HG02571 (cell line): ENCODE results near the gene VAC14.

Experiments used
- ATAC-seq: cut with Tn5 transposase; IDR thresholded peaks from one replicate; pipeline ENCODE4 v1.9.1; 2021; ENCODE audit warnings: mild to moderate bottlenecking, moderate library complexity; ENCODE audit not compliant: unreplicated experiment

The VAC14 gene

GRCh38 chr16:70725912-70726828 lies 74.8 kb downstream of the VAC14 start:
- ATAC-seq: no peak

- no peak for ATAC-seq
These were observed 75.7 kb downstream of the VAC14 start for GRCh38 chr16:70725024-70725911.

GRCh38 chr16:70724146-70725023 lies 76.6 kb downstream of the VAC14 start:
- ATAC-seq: no peak

- no peak for ATAC-seq
These were observed 77.2 kb downstream of the VAC14 start for GRCh38 chr16:70723740-70724145.

GRCh38 chr16:70721202-70721963 lies 79.6 kb downstream of the VAC14 start:
- no peak for ATAC-seq

- ATAC-seq: no peak
These were observed 80.3 kb downstream of the VAC14 start for GRCh38 chr16:70720425-70721201.

- ATAC-seq: no peak
These were observed 83.9 kb downstream of the VAC14 start for GRCh38 chr16:70717065-70717464.

GRCh38 chr16:70715860-70716357 lies 85.0 kb downstream of the VAC14 start:
- no peak for ATAC-seq

GRCh38 chr16:70715055-70715858 lies 85.7 kb downstream of the VAC14 start:
- ATAC-seq: no peak

- ATAC-seq: no peak
These were observed 86.3 kb downstream of the VAC14 start for GRCh38 chr16:70714581-70715054.

- ATAC-seq: no peak
These were observed 87.1 kb downstream of the VAC14 start for GRCh38 chr16:70713824-70714223.

GRCh38 chr16:70713342-70713741 lies 87.6 kb downstream of the VAC14 start:
- ATAC-seq: no peak

GRCh38 chr16:70712942-70713341 lies 88.0 kb downstream of the VAC14 start:
- no peak for ATAC-seq

- no peak for ATAC-seq
These were observed 88.6 kb downstream of the VAC14 start for GRCh38 chr16:70712359-70712758.

GRCh38 chr16:70711211-70712031 lies 89.5 kb downstream of the VAC14 start:
- no peak for ATAC-seq

- ATAC-seq: no peak
These were observed 90.3 kb downstream of the VAC14 start for GRCh38 chr16:70710422-70711210.
